Skeletal muscle tissue (tissue), 5 donors: ENCODE data around the gene INHBC. TPM values are rescaled to one million over a fixed set of nuclear protein-coding genes. Genes with fewer than 3 reads are reported as not detected.

Source experiments
- H3K27ac ChIP-seq: one replicate; pipeline ENCODE4 v1.7.0; 2013; ENCODE audit warnings: mild to moderate bottlenecking, low read depth, low read length, inconsistent platforms
- H3K27me3 ChIP-seq, 3 donors: one replicate each; pipeline ENCODE4 v1.7.0; 2013; ENCODE audit warnings: low read length in 3 of 3; ENCODE audit not compliant: control insufficient read depth in 3 of 3, insufficient read depth in 3 of 3
- H3K36me3 ChIP-seq, 3 donors: one replicate each; pipeline ENCODE4 v1.7.0; 2013; ENCODE audit warnings: low read length in 3 of 3; ENCODE audit not compliant: control insufficient read depth in 3 of 3, insufficient read depth in 3 of 3
- H3K4me1 ChIP-seq, 3 donors: one replicate each; pipeline ENCODE4 v1.7.0; 2013; ENCODE audit warnings: low read length in 3 of 3, mild to moderate bottlenecking in 3 of 3; ENCODE audit not compliant: control insufficient read depth in 3 of 3, insufficient read depth in 3 of 3
- H3K4me3 ChIP-seq, 3 donors: one replicate each; pipeline ENCODE4 v1.7.0; 2013; ENCODE audit warnings: low read length in 3 of 3
- H3K9ac ChIP-seq, 3 donors: one replicate each; pipeline ENCODE4 v1.7.0; 2013; ENCODE audit warnings: low read length in 3 of 3, mild to moderate bottlenecking in 3 of 3, moderate library complexity in 2 of 3, low read depth in 1 of 3
- H3K9me3 ChIP-seq, 3 donors: one replicate each; pipeline ENCODE4 v1.7.0; 2013; ENCODE audit warnings: low read length in 3 of 3; ENCODE audit not compliant: control insufficient read depth in 3 of 3
- small RNA-seq: library from RNA; depleted of rRNA; stranded (forward); fragments of <200 nt; gene quantifications from one replicate; pipeline ENCODE3, GENCODE V24; 2014
- total RNA-seq: library from RNA; depleted of rRNA; stranded (reverse); fragments of >200 nt; gene quantifications from one replicate; pipeline ENCODE4 v1.2.3, GENCODE V29; 2014
- donor health status: Osteomylitis.

INHBC gene
- total RNA-seq, 1 donor from 2014 or later = not detected

- H3K27ac ChIP-seq = no peak overlapping the region
- no peaks in the 10 kb centered on the region for H3K27me3 ChIP-seq
- peaks cover 37 to 56% (median 52%) of the 10 kb centered on the region in 3 donors for H3K36me3 ChIP-seq
- no peak overlapping the region for H3K4me3 ChIP-seq
- H3K9me3 ChIP-seq = no peaks in the 10 kb centered on the region
- no peak overlapping the region for H3K9ac ChIP-seq
- H3K4me1 ChIP-seq = no peaks in the 10 kb centered on the region
Observed at GRCh38 chr12:57500213-57500612, 65.6 kb downstream of the INHBC start.

Small RNA genes within 50 kb of the gene (small RNA-seq; reads per million reads assigned to genes)
- not detected for gene RNU6-879P

Other genes with a start within 250 kb of the INHBC start
- gene NXPH4, start 218.0 kb upstream of the INHBC start, total RNA-seq = not detected
- 91.3 TPM for gene SHMT2, start 205.1 kb upstream of the INHBC start, total RNA-seq
- 166 TPM for gene STAC3, start 183.6 kb upstream of the INHBC start, total RNA-seq
- 9.9 TPM for gene R3HDM2, start 3.7 kb upstream of the INHBC start, total RNA-seq
- gene INHBE, start 20.5 kb downstream of the INHBC start, total RNA-seq = 1.0 TPM
- gene GLI1, start 25.0 kb downstream of the INHBC start, total RNA-seq = 5.2 TPM
- 5.2 TPM for gene ARHGAP9, start 45.1 kb downstream of the INHBC start, total RNA-seq
- 68.4 TPM for gene MARS1, start 53.3 kb downstream of the INHBC start, total RNA-seq
- gene DDIT3, start 85.7 kb downstream of the INHBC start, total RNA-seq = 11.5 TPM
- gene MBD6, start 88.0 kb downstream of the INHBC start, total RNA-seq = 2.6 TPM
- gene DCTN2, start 112.4 kb downstream of the INHBC start, total RNA-seq = 79.9 TPM
- gene KIF5A, start 115.3 kb downstream of the INHBC start, total RNA-seq = under 0.01 TPM
- 5.7 TPM for gene PIP4K2C, start 156.4 kb downstream of the INHBC start, total RNA-seq
- gene DTX3, start 170.0 kb downstream of the INHBC start, total RNA-seq = 7.8 TPM
- 23.0 TPM for gene ARHGEF25, start 176.7 kb downstream of the INHBC start, total RNA-seq
- gene B4GALNT1, start 198.4 kb downstream of the INHBC start, total RNA-seq = 3.1 TPM